SU-DHL-6 (cell line): ENCODE results near the gene GALNT12.

ENCODE experiments used
- H2AFZ ChIP-seq: fragments of 200-600 bp; sonication (generic); 2 replicates; pipeline ENCODE4 v1.6.1; 2014; ENCODE audit warnings: low read depth, mild to moderate bottlenecking, moderate library complexity, mixed read lengths, antibody characterized with exemption, low read length; ENCODE audit not compliant: severe bottlenecking
- H3F3A ChIP-seq: fragments of 200-600 bp; shearing (Covaris generic); 2 replicates; pipeline ENCODE4 v1.6.0; 2016; ENCODE audit warnings: antibody characterized with exemption, mild to moderate bottlenecking; ENCODE audit not compliant: insufficient read depth
- H3K27ac ChIP-seq: fragments of 200-600 bp; sonication (generic); 2 replicates; pipeline ENCODE4 v1.5.1; 2016; ENCODE audit warnings: low read depth, mild to moderate bottlenecking, low read length, moderate library complexity, mixed read lengths
- H3K27me3 ChIP-seq: fragments of 200-600 bp; sonication (generic), shearing (Covaris generic); 2 replicates; pipeline ENCODE4 v1.6.0; 2014; ENCODE audit warnings: mild to moderate bottlenecking, low read length
- H3K36me3 ChIP-seq: fragments of 200-600 bp; sonication (generic); 2 replicates; pipeline ENCODE4 v1.6.1; 2014; ENCODE audit warnings: mild to moderate bottlenecking, low read length, mixed read lengths
- H3K4me2 ChIP-seq: fragments of 300-600, 200-600 bp; shearing (Covaris generic), sonication (generic); 2 replicates; pipeline ENCODE4 v1.6.0; 2014; ENCODE audit warnings: low read length, low read depth, mild to moderate bottlenecking; ENCODE audit not compliant: poor library complexity, severe bottlenecking
- H3K4me3 ChIP-seq: fragments of 200-600 bp; sonication (generic); 2 replicates; pipeline ENCODE4 v1.5.1; 2014; ENCODE audit warnings: antibody characterized with exemption, low read length, mild to moderate bottlenecking, mixed read lengths; ENCODE audit not compliant: insufficient read depth, poor library complexity, severe bottlenecking
- H3K79me2 ChIP-seq: fragments of 200-600 bp; sonication (generic); 2 replicates; pipeline ENCODE4 v1.6.1; 2014; ENCODE audit warnings: mild to moderate bottlenecking, low read length, moderate library complexity; ENCODE audit not compliant: insufficient read depth
- H3K9ac ChIP-seq: fragments of 200-600 bp; sonication (generic); 2 replicates; pipeline ENCODE4 v1.7.0; 2014; ENCODE audit warnings: mild to moderate bottlenecking, low read length
- H3K9me2 ChIP-seq: fragments of 200-600 bp; sonication (generic); replicated peaks from 2 replicates; pipeline ENCODE4 v1.6.1; 2014; ENCODE audit warnings: low read length; ENCODE audit not compliant: insufficient read depth
- H3K9me3 ChIP-seq: fragments of 200-600 bp; sonication (generic); 2 replicates; pipeline ENCODE4 v1.6.1; 2014; ENCODE audit warnings: low read length, mixed read lengths; ENCODE audit not compliant: insufficient read depth
- H4K20me1 ChIP-seq: fragments of 200-600 bp; sonication (generic); 2 replicates; pipeline ENCODE4 v1.6.1; 2014; ENCODE audit warnings: low read depth, mild to moderate bottlenecking, antibody characterized with exemption, low read length, moderate library complexity, mixed read lengths
- EZH2phosphoT487 ChIP-seq: fragments of 200-600 bp; sonication (generic), shearing (Covaris generic); conservative IDR thresholded peaks from 2 replicates; pipeline ENCODE4 v1.6.1; 2018; ENCODE audit warnings: mild to moderate bottlenecking, antibody characterized with exemption, low read length, moderate library complexity, mixed read lengths
- TF ChIP-seq, protein P1 (sequence below): fragments of 200-600 bp; sonication (generic); IDR thresholded peaks from one replicate; pipeline ENCODE4 v1.5.1; 2017; ENCODE audit warnings: antibody characterized with exemption, mild to moderate bottlenecking, low read length, moderate library complexity; ENCODE audit not compliant: insufficient read depth, poor library complexity, severe bottlenecking

GALNT12 gene

DNA sequence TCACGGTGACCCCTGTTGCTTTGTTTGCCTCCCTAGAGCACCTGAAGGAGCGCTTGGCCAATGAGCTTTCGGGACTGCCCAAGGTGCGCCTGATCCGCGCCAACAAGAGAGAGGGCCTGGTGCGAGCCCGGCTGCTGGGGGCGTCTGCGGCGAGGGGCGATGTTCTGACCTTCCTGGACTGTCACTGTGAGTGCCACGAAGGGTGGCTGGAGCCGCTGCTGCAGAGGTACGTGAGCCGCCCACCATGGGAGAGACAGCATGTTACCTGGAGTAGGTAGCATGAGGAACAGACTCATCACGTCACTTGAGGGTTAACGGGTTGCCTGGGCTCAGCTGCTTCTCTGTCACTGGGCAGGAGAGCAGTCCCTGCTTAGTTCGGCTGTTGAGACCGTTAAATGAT is 19.2 kb downstream of the GALNT12 start:
- no peak overlapping the region for H2AFZ ChIP-seq
- no peak overlapping the region for H3K9ac ChIP-seq
- H3K9me3 ChIP-seq: no peaks in the 10 kb centered on the region
- no peak overlapping the region for H3K4me2 ChIP-seq
- no peaks in the 10 kb centered on the region for H3K79me2 ChIP-seq
- no peaks in the 10 kb centered on the region for H3F3A ChIP-seq
- H3K36me3 ChIP-seq: no peaks in the 10 kb centered on the region
- no peaks in the 10 kb centered on the region for H3K27me3 ChIP-seq
- no peaks in the 10 kb centered on the region for H3K9me2 ChIP-seq
- no peak overlapping the region for H3K27ac ChIP-seq
- H4K20me1 ChIP-seq: no peaks in the 10 kb centered on the region
- TF ChIP-seq, protein P1, sequence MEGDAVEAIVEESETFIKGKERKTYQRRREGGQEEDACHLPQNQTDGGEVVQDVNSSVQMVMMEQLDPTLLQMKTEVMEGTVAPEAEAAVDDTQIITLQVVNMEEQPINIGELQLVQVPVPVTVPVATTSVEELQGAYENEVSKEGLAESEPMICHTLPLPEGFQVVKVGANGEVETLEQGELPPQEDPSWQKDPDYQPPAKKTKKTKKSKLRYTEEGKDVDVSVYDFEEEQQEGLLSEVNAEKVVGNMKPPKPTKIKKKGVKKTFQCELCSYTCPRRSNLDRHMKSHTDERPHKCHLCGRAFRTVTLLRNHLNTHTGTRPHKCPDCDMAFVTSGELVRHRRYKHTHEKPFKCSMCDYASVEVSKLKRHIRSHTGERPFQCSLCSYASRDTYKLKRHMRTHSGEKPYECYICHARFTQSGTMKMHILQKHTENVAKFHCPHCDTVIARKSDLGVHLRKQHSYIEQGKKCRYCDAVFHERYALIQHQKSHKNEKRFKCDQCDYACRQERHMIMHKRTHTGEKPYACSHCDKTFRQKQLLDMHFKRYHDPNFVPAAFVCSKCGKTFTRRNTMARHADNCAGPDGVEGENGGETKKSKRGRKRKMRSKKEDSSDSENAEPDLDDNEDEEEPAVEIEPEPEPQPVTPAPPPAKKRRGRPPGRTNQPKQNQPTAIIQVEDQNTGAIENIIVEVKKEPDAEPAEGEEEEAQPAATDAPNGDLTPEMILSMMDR: no peak
- TF ChIP-seq EZH2phosphoT487: no peak
- no peak overlapping the region for H3K4me3 ChIP-seq

DNA sequence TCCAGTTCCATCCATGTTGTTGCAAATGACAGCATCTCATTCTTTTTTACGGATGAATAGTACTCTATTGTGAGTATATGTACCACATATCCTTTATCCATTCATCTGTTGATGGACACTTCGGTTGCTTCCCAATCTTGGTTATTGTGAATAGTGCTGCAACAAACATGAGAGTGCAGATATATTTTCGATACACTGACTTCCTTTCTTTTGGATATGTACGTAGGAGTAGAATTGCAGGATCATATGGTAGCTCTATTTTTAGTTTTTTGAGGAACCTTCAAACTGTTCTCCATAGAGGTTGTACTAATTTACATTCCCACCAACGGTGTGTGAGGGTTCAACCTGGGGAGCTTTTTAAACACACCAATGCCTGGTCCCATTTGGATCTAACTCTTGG is 22.3 kb downstream of the GALNT12 start:
- TF ChIP-seq EZH2phosphoT487: no peak
- TF ChIP-seq, protein P1: no peak
- Histone ChIP-seq H3K9me2 (no peaks in the 10 kb centered on the region), H3K79me2 (no peaks in the 10 kb centered on the region), H3K27me3 (no peaks in the 10 kb centered on the region), H4K20me1 (no peaks in the 10 kb centered on the region), H3K4me2 (no peak overlapping the region), H3K4me3 (no peak overlapping the region), H2AFZ (no peak overlapping the region), H3K9me3 (no peaks in the 10 kb centered on the region), H3K27ac (no peak overlapping the region), H3K9ac (no peak overlapping the region), H3F3A (no peaks in the 10 kb centered on the region), H3K36me3 (no peaks in the 10 kb centered on the region)

DNA sequence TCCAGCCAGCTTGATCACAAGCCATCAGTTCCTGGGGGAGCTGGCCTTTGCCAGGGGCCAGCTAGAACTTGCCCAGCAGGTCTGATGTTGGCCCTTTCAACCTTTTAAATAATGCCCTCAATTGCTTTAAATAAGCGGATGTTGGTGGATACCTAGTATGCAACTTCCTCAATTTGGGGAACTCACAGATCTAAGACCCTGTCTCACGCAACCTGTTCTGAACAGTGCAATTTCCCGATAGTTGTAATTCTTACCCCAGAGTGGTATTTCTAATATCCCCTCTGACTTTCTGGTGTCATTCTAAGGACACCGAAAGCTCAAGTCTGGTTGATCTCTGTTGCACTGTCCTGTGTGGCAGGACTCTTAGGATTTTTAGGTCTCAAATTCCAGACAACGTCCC is 23.1 kb downstream of the GALNT12 start:
- Histone ChIP-seq H3K27ac (no peak overlapping the region), H3F3A (no peaks in the 10 kb centered on the region)

More for the DNA sequence above, 23.1 kb downstream of the GALNT12 start:
- Histone ChIP-seq H3K4me2 (no peak overlapping the region), H3K9me2 (no peaks in the 10 kb centered on the region), H3K36me3 (no peaks in the 10 kb centered on the region), H4K20me1 (no peaks in the 10 kb centered on the region), H3K27me3 (no peaks in the 10 kb centered on the region), H3K9me3 (no peaks in the 10 kb centered on the region), H2AFZ (no peak overlapping the region), H3K79me2 (no peaks in the 10 kb centered on the region), H3K4me3 (no peak overlapping the region), H3K9ac (no peak overlapping the region)
- TF ChIP-seq, protein P1: no peak
- TF ChIP-seq EZH2phosphoT487: no peak
